KMS-11 (cell line): ENCODE data around the gene EPS8.

Experiments used
- H2AFZ ChIP-seq: fragments of 200-600 bp; sonication (generic); 2 replicates; pipeline ENCODE4 v1.6.1; 2016; ENCODE audit warnings: antibody characterized with exemption, mixed run types, low read depth
- H3K27ac ChIP-seq: fragments of 200-600 bp; sonication (generic); 2 replicates; pipeline ENCODE4 v1.6.1; 2016; ENCODE audit warnings: mild to moderate bottlenecking, mixed run types
- H3K27me3 ChIP-seq: fragments of 200-600 bp; sonication (generic); 2 replicates; pipeline ENCODE4 v1.6.1; 2017; ENCODE audit warnings: mild to moderate bottlenecking, low read depth, mixed run types, moderate library complexity; ENCODE audit not compliant: insufficient read depth
- H3K36me3 ChIP-seq: fragments of 200-600 bp; sonication (generic); 2 replicates; pipeline ENCODE4 v1.6.1; 2017; ENCODE audit warnings: mild to moderate bottlenecking, mixed run types; ENCODE audit not compliant: insufficient read depth
- H3K4me1 ChIP-seq: fragments of 200-600 bp; sonication (generic); 2 replicates; pipeline ENCODE4 v1.6.1; 2016; ENCODE audit warnings: mild to moderate bottlenecking, low read depth, mixed run types; ENCODE audit not compliant: poor library complexity, severe bottlenecking
- H3K4me2 ChIP-seq: fragments of 200-600 bp; sonication (generic); 2 replicates; pipeline ENCODE4 v1.7.0; 2016; ENCODE audit warnings: mild to moderate bottlenecking, mixed run types
- H3K4me3 ChIP-seq: fragments of 200-600 bp; sonication (generic); IDR thresholded peaks from 2 replicates; pipeline ENCODE4 v1.6.1; 2017; ENCODE audit warnings: low read depth, low read length, mixed read lengths; ENCODE audit not compliant: insufficient read depth
- H3K79me2 ChIP-seq: fragments of 200-600 bp; sonication (generic); 2 replicates; pipeline ENCODE4 v1.6.1; 2016; ENCODE audit warnings: low read depth, mixed run types; ENCODE audit not compliant: insufficient read depth
- H3K9ac ChIP-seq: fragments of 200-600 bp; sonication (generic); 2 replicates; pipeline ENCODE4 v1.6.1; 2016; ENCODE audit warnings: mild to moderate bottlenecking, mixed run types
- H4K20me1 ChIP-seq: fragments of 200-600 bp; sonication (generic); 2 replicates; pipeline ENCODE4 v1.6.1; 2016; ENCODE audit warnings: mild to moderate bottlenecking, mixed run types; ENCODE audit not compliant: insufficient read depth
- CTCF ChIP-seq: fragments of 200-600 bp; sonication (generic); conservative IDR thresholded peaks from 2 replicates; pipeline ENCODE4 v1.6.1; 2017; ENCODE audit warnings: low read depth, mild to moderate bottlenecking, antibody characterized with exemption, low read length, moderate library complexity, mixed read lengths

EPS8 gene

GRCh38 chr12:15631007-15631715 is 158.0 kb downstream of the EPS8 start:
- Histone ChIP-seq H3K4me1 (no peaks in the 10 kb centered on the region), H3K4me2 (no peak overlapping the region), H3K4me3 (no peak overlapping the region), H3K9ac (no peak overlapping the region), H3K27me3 (no peaks in the 10 kb centered on the region), H3K36me3 (no peaks in the 10 kb centered on the region), H4K20me1 (no peaks in the 10 kb centered on the region), H3K79me2 (no peaks in the 10 kb centered on the region), H2AFZ (no peak overlapping the region), H3K27ac (no peak overlapping the region)
- TF ChIP-seq CTCF, result no peak

GRCh38 chr12:15629761-15630160 is 159.4 kb downstream of the EPS8 start:
- no peaks in the 10 kb centered on the region for H3K4me1 ChIP-seq
- no peak overlapping the region for H3K4me2 ChIP-seq
- no peaks in the 10 kb centered on the region for H3K79me2 ChIP-seq
- H3K27me3 ChIP-seq, result no peaks in the 10 kb centered on the region
- no peak for TF ChIP-seq CTCF
- H3K36me3 ChIP-seq, result no peaks in the 10 kb centered on the region
- H3K27ac ChIP-seq, result no peak overlapping the region
- H4K20me1 ChIP-seq, result no peaks in the 10 kb centered on the region
- H3K4me3 ChIP-seq, result no peak overlapping the region
- H3K9ac ChIP-seq, result no peak overlapping the region
- H2AFZ ChIP-seq, result no peak overlapping the region

- H3K9ac ChIP-seq, result no peak overlapping the region
- TF ChIP-seq CTCF, result no peak
- no peaks in the 10 kb centered on the region for H3K27me3 ChIP-seq
- H3K4me1 ChIP-seq, result no peaks in the 10 kb centered on the region
- H4K20me1 ChIP-seq, result no peaks in the 10 kb centered on the region
- no peak overlapping the region for H3K27ac ChIP-seq
- H3K36me3 ChIP-seq, result no peaks in the 10 kb centered on the region
- no peak overlapping the region for H2AFZ ChIP-seq
- no peak overlapping the region for H3K4me3 ChIP-seq
- H3K79me2 ChIP-seq, result no peaks in the 10 kb centered on the region
- H3K4me2 ChIP-seq, result no peak overlapping the region
Measured at GRCh38 chr12:15629108-15629507, 160.1 kb downstream of the EPS8 start.

- H3K36me3 ChIP-seq, result no peaks in the 10 kb centered on the region
- no peak overlapping the region for H3K27ac ChIP-seq
- H3K27me3 ChIP-seq, result no peaks in the 10 kb centered on the region
- no peaks in the 10 kb centered on the region for H3K79me2 ChIP-seq
- no peaks in the 10 kb centered on the region for H4K20me1 ChIP-seq
- H3K4me3 ChIP-seq, result no peak overlapping the region
- H3K4me1 ChIP-seq, result no peaks in the 10 kb centered on the region
- no peak overlapping the region for H3K4me2 ChIP-seq
- no peak overlapping the region for H2AFZ ChIP-seq
- H3K9ac ChIP-seq, result no peak overlapping the region
- TF ChIP-seq CTCF, result no peak
Measured at GRCh38 chr12:15627995-15628945, 160.9 kb downstream of the EPS8 start.
